Stimulated activated CD8-positive, alpha-beta memory T cell treated with anti-CD3 and anti-CD28 coated beads, Interleukin-4, amount 100 ng/mL, for 4 hours (primary cell): ENCODE measurements around the gene SRD5A3.
"Not testable (repeated sequence)": the region's sequence is repeated elsewhere in the genome, so short reads cannot be mapped to it uniquely, and the experiment has no call there.

Source experiments
- DNase-seq, 2 donors: peaks; one replicate each; pipeline ENCODE4 v3.0.0-alpha.2; 2020; ENCODE audit warnings: low read depth in 2 of 2, low spot score in 1 of 2

The SRD5A3 gene

DNA sequence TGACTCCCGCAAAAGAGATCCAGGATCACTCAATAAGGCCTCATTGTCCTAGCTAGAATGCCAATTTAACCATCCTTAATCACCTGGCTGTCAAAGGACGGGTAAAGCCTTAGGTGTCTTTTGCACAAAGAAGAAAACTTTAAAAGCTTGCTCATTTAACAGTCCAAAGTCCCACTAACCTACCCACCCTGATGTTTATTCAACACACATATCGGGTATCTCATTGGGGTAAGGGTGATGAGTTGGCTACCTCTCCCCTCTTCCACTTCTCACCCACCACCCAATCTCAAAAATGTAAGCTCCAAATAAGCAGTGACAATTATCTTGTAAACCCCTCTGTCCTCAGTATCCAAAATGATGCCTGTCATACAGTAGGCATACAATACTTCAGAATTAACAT, 988 bp upstream of the SRD5A3 start:
- DNase-seq = no peak

- no peak for DNase-seq
Observed at GRCh38 chr4:55346851-55347255, 811 bp downstream of the SRD5A3 start.

GRCh38 chr4:55347610-55348228, 1.7 kb downstream of the SRD5A3 start:
- DNase-seq = no peak

GRCh38 chr4:55348466-55348865, 2.4 kb downstream of the SRD5A3 start:
- no peak for DNase-seq

DNA sequence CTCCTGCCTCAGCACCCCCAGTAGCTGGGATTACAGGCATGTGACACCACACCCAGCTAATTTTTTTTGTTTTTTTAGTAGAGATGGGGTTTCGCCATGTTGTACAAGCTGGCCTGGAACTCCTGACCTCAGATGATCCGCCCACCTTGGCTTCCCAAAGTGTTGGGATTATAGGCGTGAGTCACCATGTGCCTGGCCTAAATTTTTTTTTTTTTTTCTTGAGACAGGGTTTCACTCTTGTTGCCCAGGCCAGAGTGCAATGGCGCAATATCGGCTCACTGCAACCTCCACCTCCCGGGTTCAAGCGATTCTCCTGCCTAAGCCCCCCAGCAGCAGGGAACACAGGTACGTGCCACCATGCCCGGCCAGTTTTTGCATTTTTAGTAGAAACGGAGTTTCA, 4.8 kb downstream of the SRD5A3 start:
- DNase-seq = not testable (repeated sequence)

- DNase-seq = no peak
Observed at GRCh38 chr4:55351824-55352223, 5.8 kb downstream of the SRD5A3 start.

GRCh38 chr4:55352726-55353125, 6.7 kb downstream of the SRD5A3 start:
- DNase-seq = no peak

GRCh38 chr4:55353228-55353747, 7.2 kb downstream of the SRD5A3 start:
- not testable (repeated sequence) for DNase-seq

GRCh38 chr4:55354648-55355047, 8.6 kb downstream of the SRD5A3 start:
- no peak for DNase-seq

- DNase-seq = no peak
Observed at GRCh38 chr4:55355555-55355954, 9.5 kb downstream of the SRD5A3 start.

DNA sequence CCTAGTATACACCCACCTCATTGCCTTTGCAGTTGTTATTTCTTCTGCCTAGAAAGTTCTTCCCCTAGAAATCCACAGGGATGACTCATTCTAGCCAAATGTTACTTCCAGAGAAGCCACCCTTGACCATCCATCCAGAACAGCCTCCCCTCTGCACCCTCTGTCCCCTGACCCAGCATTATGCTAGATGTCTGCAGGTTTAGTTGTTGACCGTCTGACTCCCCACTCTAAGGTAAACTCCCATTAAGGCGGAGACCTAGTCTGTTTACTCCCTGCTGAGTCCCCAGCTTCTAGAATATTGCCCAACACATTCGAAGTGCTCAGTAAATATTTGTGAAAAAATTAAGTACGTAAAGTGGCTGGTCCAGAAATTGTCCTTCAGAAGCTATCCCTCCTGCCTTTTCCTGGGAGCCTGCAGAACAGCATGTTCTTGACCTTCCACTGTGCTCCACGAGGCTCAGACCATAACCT, 11.0 kb downstream of the SRD5A3 start:
- no peak for DNase-seq

DNA sequence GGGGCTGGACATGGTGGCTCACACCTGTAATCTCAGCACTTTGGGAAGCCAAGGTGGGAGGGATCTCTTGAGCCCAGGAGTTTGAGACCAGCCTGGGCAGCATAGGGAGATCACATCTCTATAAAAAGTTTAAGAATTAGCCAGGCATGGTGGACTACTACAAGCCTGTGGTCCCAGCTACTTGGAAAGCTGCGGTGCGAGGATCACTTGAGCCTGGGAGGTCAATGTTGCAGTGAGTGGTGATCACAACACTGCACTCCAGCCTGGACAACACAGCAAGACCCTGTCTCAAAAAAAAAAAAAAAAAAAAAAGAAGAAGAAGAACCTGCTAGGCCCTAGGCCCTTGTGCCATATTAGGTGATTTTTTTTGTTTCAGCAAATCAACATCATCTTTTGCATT, 12.2 kb downstream of the SRD5A3 start:
- no peak for DNase-seq

GRCh38 chr4:55358668-55359067, 12.6 kb downstream of the SRD5A3 start:
- DNase-seq = no peak

- no peak for DNase-seq
Observed at GRCh38 chr4:55359397-55359916, 13.4 kb downstream of the SRD5A3 start.

DNA sequence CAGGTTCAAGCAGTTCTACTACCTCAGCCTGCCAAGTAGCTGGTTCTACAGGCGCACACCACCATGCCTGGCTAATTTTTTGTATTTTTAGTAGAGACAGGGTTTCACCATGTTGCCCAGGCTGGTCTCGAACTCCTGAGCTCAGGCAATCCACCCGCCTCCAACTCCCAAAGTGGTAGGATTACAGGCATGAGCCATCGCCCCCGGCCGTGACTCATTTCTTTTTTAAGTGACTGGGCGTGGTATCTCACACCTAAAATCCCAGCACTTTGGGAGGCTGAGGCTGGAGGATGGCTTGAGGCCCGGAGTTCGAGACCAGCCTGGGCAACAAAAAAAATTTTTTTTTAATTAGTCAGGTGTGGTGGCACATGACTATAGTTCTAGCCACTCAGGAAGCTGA, 16.9 kb downstream of the SRD5A3 start:
- DNase-seq = not testable (repeated sequence)

GRCh38 chr4:55363691-55364351, 17.8 kb downstream of the SRD5A3 start:
- DNase-seq = no peak

DNA sequence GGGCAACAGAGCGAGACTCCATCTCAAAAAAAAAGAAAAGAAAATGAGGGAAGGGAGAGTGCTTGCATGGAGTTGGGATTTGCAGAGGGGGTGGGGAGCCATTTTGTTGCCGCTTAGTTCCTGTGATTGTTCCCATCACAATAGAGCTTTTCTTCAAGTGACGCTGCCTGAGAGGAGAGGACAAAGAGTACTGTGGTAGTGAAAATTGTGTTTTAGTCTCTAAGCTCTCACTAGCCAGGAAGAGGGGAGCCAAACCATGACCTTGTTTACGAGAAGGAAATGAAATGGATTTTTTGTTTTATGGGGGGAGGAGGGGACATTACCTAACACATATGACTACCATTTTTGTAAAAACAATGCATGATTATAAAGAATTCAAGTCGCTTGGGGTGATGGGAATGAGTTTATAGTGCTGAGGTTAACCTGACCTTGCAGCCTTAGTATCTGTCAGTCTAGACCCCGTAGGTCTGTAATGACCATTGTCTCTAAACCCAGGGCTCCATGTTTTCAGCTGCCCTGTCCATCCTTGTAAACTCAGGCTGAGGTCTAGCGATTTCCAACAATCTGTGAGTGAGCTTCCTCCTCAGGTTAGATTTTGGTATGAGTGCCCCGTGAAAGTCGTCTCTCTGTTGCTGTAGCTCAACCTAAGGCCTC, 18.8 kb downstream of the SRD5A3 start:
- DNase-seq = no peak

DNA sequence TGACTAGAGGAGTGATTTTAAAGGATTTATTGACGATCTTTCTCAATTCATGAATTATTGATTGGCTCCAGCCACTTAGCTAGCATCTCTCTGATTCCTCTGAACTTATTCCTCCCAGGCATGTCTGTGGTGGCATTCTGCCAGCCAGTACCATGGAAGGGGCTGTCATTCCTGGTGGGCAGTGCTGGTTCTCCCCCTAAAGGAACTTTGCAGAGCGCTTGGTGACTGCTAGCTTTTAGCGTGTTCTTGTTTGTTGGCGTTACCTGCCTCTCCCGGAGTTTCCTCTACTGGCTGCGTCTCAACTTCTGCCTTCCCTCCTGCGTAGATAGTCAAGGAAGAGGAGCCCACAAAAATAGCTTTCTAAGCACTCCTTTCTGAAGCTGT, 19.3 kb downstream of the SRD5A3 start:
- DNase-seq = no peak

GRCh38 chr4:55366621-55367020, 20.6 kb downstream of the SRD5A3 start:
- no peak for DNase-seq

- no peak for DNase-seq
Observed at GRCh38 chr4:55367084-55367722, 21.2 kb downstream of the SRD5A3 start.

DNA sequence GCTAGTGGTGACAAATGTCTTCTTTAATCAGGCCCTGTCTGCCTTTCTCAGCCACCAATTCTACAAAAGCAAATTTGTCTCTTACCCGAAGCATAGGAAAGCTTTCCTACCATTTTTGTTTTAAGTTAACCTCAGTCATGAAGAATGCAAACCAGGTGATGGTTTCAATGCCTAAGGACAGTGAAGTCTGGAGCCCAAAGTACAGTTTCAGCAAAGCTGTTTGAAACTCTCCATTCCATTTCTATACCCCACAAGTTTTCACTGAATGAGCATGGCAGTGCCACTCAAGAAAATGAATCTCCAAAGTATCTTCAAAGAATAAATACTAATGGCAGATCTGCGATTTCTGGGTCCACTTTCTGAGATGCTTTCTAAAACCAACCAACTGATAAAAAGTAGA, 23.9 kb downstream of the SRD5A3 start:
- DNase-seq = no peak

DNA sequence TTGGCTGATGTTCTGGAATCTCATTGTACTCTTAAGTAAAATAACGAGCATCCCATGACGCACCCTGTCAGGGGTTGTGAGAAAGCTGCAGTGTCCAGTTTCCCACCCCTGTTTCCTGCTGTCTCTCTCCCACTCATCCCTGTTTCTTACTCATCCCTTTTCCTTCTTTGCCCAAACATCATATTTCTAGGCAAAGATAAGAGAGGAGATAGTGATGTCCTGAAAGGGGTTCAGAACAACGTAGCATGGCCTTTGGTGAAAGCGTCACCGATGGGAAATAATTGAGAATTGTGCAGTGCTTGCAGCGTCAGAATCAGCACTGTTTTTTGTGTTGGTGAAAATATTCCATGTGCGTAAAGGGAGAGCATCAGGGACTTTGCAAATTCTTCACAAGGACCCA, 26.2 kb downstream of the SRD5A3 start:
- no peak for DNase-seq
